Transverse colon (tissue), 4 donors: ENCODE measurements around the gene ZDHHC14. TPM values are rescaled to one million over a fixed set of nuclear protein-coding genes. Genes with fewer than 3 reads are reported as not detected.

ENCODE experiments used
- DNase-seq: peaks from one replicate; pipeline ENCODE4 v3.0.0-alpha.2; 2019
- H3K27ac ChIP-seq, 4 donors: fragments of 200-600 bp; sonication (generic); 2 replicates each; pipeline ENCODE4 v1.5.1; 2016 to 2018; ENCODE audit warnings: inconsistent platforms in 4 of 4
- H3K27me3 ChIP-seq: fragments of 200-600 bp; sonication (generic); 2 replicates; pipeline ENCODE4 v1.5.1; 2017; ENCODE audit warnings: inconsistent platforms
- H3K36me3 ChIP-seq, 4 donors: fragments of 200-600 bp; sonication (generic); 2 replicates each; pipeline ENCODE4 v1.5.1; 2017 to 2019; ENCODE audit warnings: inconsistent platforms in 4 of 4
- H3K4me1 ChIP-seq, 4 donors: fragments of 200-600 bp; sonication (generic); 2 replicates each; pipeline ENCODE4 v1.5.1; 2017 to 2020; ENCODE audit warnings: inconsistent platforms in 4 of 4
- H3K4me3 ChIP-seq, 4 donors: fragments of 200-600 bp; sonication (generic); 1 replicate in 1 of 4; 2 replicates in 3 of 4; pipeline versions ENCODE4 v1.5.1 to v1.6.1; 2017 to 2019; ENCODE audit warnings: inconsistent platforms in 4 of 4
- H3K9me3 ChIP-seq, 2 donors: fragments of 200-600 bp; sonication (generic); 2 replicates each; pipeline ENCODE4 v1.5.1; 2017 to 2019; ENCODE audit warnings: inconsistent platforms in 2 of 2
- EP300 ChIP-seq: sonication (generic); formaldehyde crosslinking; IDR thresholded peaks from one replicate; pipeline ENCODE4 v1.6.1; 2017; ENCODE audit warnings: antibody characterized with exemption, low read depth
- POLR2A ChIP-seq: fragments of 450-650 bp; IDR thresholded peaks from one replicate; pipeline ENCODE4 v1.6.1; 2016; ENCODE audit warnings: antibody characterized with exemption, mild to moderate bottlenecking, moderate library complexity
- POLR2AphosphoS5 ChIP-seq, 3 donors: sonication (generic); formaldehyde crosslinking; IDR thresholded peaks; one replicate each; pipeline ENCODE4 v1.6.1; 2016; ENCODE audit warnings: antibody characterized with exemption in 3 of 3
- WGBS, 2 donors: methylation state at CpG; one replicate each; pipeline ENCODE4 v1.1.5; 2018; ENCODE audit warnings: low coverage in 1 of 2; 5-methylcytosine and 5-hydroxymethylcytosine counted together
- in situ Hi-C, 4 donors: fragments of 200-750 bp; cut with MboI; loops; one replicate each; pipeline versions ENCODE4 v1.15.0 to v1.15.1; 2017; ENCODE audit warnings: low sequenced_read_pairs in 3 of 4, low pct_ligation_motif_present in 1 of 4, low pct_unique_long_range_greater_than_20kb in 1 of 4
- intact Hi-C: fragments of 100-400 bp; cut with DNase I; formaldehyde crosslinking; loops from one replicate; pipeline ENCODE4 v1.15.1; 2023; ENCODE audit warnings: low total_unique reads
- total RNA-seq, 4 donors: library from RNA; depleted of rRNA; stranded (reverse); fragments of >200 nt; gene quantifications; one replicate each; pipeline ENCODE4 v1.1.0, GENCODE V29; 2016
- TF ChIP-seq, protein P1 (sequence below), 5 experiments: fragments of 200-600 bp in 3 of 5; fragments of 450-650 bp in 2 of 5; sonication (generic) in 3 of 5; IDR thresholded peaks; 1 replicate in 2 of 5; 2 replicates in 3 of 5; pipeline ENCODE4 v1.5.1; 2016 to 2017; ENCODE audit warnings: antibody characterized with exemption in 5 of 5, inconsistent platforms in 3 of 5, mild to moderate bottlenecking in 2 of 5, moderate library complexity in 1 of 5

Gene ZDHHC14
- total RNA-seq, 4 donors from 2014 or later, result 10.2 to 16.5 (median 12.5) TPM

DNA sequence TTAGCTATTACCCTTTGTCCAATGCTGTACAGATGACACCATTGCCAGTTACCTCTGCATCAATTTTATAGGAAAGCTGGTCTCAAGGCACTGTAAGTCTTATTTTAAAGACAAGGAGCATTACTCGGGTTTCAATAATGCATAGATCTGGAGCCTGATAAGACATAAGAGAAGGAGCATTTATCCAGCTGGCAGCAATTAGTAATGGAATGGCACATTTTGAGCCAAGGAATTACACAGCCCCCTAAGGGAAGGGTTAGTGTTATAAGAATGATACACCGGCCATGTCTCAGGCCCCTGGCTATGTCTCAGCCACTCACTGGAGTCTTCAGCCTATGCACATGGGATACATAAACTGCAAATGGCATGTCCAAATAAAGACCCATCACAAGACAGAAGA lies 34.6 kb upstream of the ZDHHC14 start:
- no peak for TF ChIP-seq POLR2A
- WGBS, 2 donors, result 93% methylated on average over 2 of the region's 2 CpGs; no CpG with 5 or more reads in 1 of the 2 donors
- no peak overlapping the region for H3K27ac ChIP-seq

DNA sequence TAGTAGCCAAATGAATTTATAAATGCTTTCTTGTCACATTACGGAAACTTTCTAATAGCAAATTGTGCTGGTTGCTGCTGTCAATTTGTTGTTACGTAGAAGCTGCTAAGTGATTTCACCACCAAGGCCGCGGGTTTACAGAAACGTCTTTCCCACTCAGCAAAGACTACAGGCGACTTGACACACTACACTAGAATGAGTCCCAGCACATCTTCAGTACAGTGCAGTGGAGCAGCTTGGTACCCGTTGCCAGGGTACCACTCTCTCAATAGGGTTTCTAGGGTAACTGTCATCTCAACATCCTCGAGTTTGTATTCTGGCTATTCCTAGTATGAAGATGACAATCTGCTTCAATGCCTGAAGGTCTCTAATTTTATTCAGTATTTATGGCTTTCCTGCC lies 22.7 kb upstream of the ZDHHC14 start:
- H3K27ac ChIP-seq, result no peak overlapping the region
- H3K27me3 ChIP-seq, result peaks cover 8% of the 10 kb centered on the region
- TF ChIP-seq POLR2AphosphoS5 (IDR thresholded peaks at IDR 0.05) (no peak), EP300 (no peak), POLR2A (no peak)
- TF ChIP-seq, protein P1, sequence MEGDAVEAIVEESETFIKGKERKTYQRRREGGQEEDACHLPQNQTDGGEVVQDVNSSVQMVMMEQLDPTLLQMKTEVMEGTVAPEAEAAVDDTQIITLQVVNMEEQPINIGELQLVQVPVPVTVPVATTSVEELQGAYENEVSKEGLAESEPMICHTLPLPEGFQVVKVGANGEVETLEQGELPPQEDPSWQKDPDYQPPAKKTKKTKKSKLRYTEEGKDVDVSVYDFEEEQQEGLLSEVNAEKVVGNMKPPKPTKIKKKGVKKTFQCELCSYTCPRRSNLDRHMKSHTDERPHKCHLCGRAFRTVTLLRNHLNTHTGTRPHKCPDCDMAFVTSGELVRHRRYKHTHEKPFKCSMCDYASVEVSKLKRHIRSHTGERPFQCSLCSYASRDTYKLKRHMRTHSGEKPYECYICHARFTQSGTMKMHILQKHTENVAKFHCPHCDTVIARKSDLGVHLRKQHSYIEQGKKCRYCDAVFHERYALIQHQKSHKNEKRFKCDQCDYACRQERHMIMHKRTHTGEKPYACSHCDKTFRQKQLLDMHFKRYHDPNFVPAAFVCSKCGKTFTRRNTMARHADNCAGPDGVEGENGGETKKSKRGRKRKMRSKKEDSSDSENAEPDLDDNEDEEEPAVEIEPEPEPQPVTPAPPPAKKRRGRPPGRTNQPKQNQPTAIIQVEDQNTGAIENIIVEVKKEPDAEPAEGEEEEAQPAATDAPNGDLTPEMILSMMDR (IDR thresholded peaks at IDR 0.05), result no peak
- intact Hi-C loops (no loop called here), in situ Hi-C loops (no loop called here)
- no peaks in the 10 kb centered on the region for H3K36me3 ChIP-seq
- no peaks in the 10 kb centered on the region for H3K9me3 ChIP-seq
- WGBS, 2 donors, result 87% methylated on average over 8 of the region's 8 CpGs; no CpG with 5 or more reads in 1 of the 2 donors
- H3K4me1 ChIP-seq, result no peaks in the 10 kb centered on the region
- no peak overlapping the region for H3K4me3 ChIP-seq
- DNase-seq, result no peak

More for the DNA sequence above, 34.6 kb upstream of the ZDHHC14 start:
- no peak overlapping the region for H3K4me3 ChIP-seq
- no peaks in the 10 kb centered on the region for H3K27me3 ChIP-seq
- no peaks in the 10 kb centered on the region for H3K36me3 ChIP-seq
- no peaks in the 10 kb centered on the region for H3K4me1 ChIP-seq
- intact Hi-C loops (no loop called here), in situ Hi-C loops (loop anchor here in 1 of 4 donors (25.0 kb wide), 1 partner anchor 266 kb away; no protein-coding TSS in a partner anchor)
- no peaks in the 10 kb centered on the region for H3K9me3 ChIP-seq
- DNase-seq, result no peak

DNA sequence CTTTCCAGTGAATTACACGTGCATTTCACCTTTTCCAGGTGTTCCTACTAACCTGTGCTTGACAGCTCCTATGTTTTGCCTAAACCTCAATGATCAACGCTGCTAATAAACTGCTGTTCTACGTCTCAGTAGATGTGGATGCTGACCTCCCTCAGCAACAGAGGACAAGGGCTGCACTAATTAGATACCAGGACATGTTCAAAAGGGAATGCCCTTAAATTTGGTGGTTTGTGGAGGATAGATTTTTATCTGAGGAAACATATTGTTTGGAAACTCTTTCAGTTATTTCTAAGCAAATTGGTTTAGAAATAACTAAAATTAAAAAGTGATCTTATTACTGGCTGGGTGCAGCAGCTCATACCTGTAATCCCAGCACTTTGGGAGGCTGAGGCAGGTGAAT lies 19.1 kb upstream of the ZDHHC14 start:
- intact Hi-C loops, result no loop called here
- in situ Hi-C loops, result no loop called here
- TF ChIP-seq, protein P1 (IDR thresholded peaks at IDR 0.05), result no peak
- TF ChIP-seq POLR2A (no peak), EP300 (no peak), POLR2AphosphoS5 (IDR thresholded peaks at IDR 0.05) (no peak)

DNA sequence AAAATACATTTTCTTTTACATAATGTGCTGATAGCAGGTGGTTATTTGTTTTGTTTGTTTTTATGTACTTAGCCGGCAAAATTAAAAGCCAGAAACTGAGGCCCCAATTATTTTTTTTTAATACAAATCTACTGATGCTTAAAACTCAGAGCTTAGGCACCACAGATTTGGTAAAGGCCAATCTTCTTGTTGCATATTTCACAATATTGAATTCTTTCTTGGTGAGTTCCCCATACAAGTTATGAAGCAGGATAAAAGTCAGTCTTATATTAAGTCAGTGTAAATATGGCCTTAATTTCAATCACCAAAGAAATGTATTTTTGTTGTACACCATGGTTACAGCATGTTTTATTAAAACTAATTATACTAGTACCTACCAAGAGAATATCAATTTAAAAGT lies 16.3 kb upstream of the ZDHHC14 start:
- intact Hi-C loops, result no loop called here
- Histone ChIP-seq H3K9me3 (no peaks in the 10 kb centered on the region), H3K4me1 (no peaks in the 10 kb centered on the region), H3K27me3 (peaks cover 14% of the 10 kb centered on the region), H3K36me3 (no peaks in the 10 kb centered on the region), H3K4me3 (no peak overlapping the region), H3K27ac (no peak overlapping the region)
- no peak for DNase-seq
- WGBS, 2 donors, result 98 to 100% methylated on average over 1 of the region's 1 CpG
- in situ Hi-C loops, result no loop called here
- TF ChIP-seq POLR2AphosphoS5 (IDR thresholded peaks at IDR 0.05) (no peak), POLR2A (no peak), EP300 (no peak)
- TF ChIP-seq, protein P1 (IDR thresholded peaks at IDR 0.05), result no peak

More for the DNA sequence above, 19.1 kb upstream of the ZDHHC14 start:
- Histone ChIP-seq H3K27me3 (peaks cover 10% of the 10 kb centered on the region), H3K4me3 (no peak overlapping the region), H3K9me3 (no peaks in the 10 kb centered on the region), H3K36me3 (no peaks in the 10 kb centered on the region), H3K27ac (no peak overlapping the region), H3K4me1 (no peaks in the 10 kb centered on the region)
- WGBS, 2 donors, result 63 to 71% methylated on average over 3 of the region's 3 CpGs
- no peak for DNase-seq

DNA sequence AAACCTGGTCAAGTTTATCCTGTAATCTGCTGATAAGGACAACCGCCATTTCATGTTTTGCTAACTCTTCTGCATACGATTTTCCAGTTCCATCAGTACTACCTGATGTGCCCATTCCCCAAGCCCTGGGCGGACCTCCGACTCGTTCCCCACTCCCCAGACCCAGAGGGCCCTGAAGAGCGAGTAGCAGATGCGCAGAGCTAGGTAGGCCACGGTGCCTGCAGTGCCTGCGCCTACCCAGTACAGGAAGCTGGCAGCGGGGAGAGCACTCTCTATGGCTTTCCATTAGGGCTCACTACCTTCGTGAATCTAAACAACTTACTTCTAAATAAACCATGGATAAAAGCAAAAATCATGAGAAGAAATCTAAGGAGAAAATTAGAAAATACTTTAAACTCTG lies 14.3 kb upstream of the ZDHHC14 start:
- Histone ChIP-seq H3K27ac (no peak overlapping the region), H3K36me3 (no peaks in the 10 kb centered on the region), H3K4me1 (no peaks in the 10 kb centered on the region), H3K4me3 (no peak overlapping the region), H3K27me3 (peaks cover 14% of the 10 kb centered on the region), H3K9me3 (no peaks in the 10 kb centered on the region)
- WGBS, 2 donors, result 94 to 98% methylated on average over 5 to 11 of the region's 11 CpGs
- no peak for DNase-seq
- in situ Hi-C loops (no loop called here), intact Hi-C loops (no loop called here)
- TF ChIP-seq POLR2A, result no peak
- TF ChIP-seq, protein P1 (IDR thresholded peaks at IDR 0.05), result no peak
- no peak for TF ChIP-seq POLR2AphosphoS5 (IDR thresholded peaks at IDR 0.05)
- TF ChIP-seq EP300, result no peak
